OCI-LY7 (cell line): Measurements from ENCODE around the gene SWSAP1.

ENCODE experiments used
- CTCF ChIP-seq: fragments of 200-600 bp; sonication (generic); conservative IDR thresholded peaks from 2 replicates; pipeline ENCODE4 v1.5.1; 2014; ENCODE audit warnings: mild to moderate bottlenecking, antibody characterized with exemption, low read length, moderate library complexity, mixed read lengths
- EZH2phosphoT487 ChIP-seq: fragments of 200-600 bp; sonication (generic); IDR thresholded peaks from 2 replicates; pipeline ENCODE4 v1.6.1; 2018; ENCODE audit warnings: low read depth, borderline replicate concordance, mild to moderate bottlenecking, mixed run types, antibody characterized with exemption, low read length, moderate library complexity, mixed read lengths

GRCh38 chr19:11365557-11366117, 8.8 kb upstream of the SWSAP1 start:
- TF ChIP-seq CTCF (no peak), EZH2phosphoT487 (no peak)
